HL-60/S4 treated with retinoic acid at 250 ng/mL for 4 days and 3 days (cell line): ENCODE data around the gene CEACAM8.
"Not testable (repeated sequence)": the region's sequence is repeated elsewhere in the genome, so short reads cannot be mapped to it uniquely, and the experiment has no call there.

Source experiments
- in situ Hi-C: fragments of 300-500 bp; cut with MboI; formaldehyde crosslinking; loops from 2 replicates; pipeline ENCODE4 v1.7.0; 2022; ENCODE audit warnings: low sequenced_read_pairs

The CEACAM8 gene

DNA sequence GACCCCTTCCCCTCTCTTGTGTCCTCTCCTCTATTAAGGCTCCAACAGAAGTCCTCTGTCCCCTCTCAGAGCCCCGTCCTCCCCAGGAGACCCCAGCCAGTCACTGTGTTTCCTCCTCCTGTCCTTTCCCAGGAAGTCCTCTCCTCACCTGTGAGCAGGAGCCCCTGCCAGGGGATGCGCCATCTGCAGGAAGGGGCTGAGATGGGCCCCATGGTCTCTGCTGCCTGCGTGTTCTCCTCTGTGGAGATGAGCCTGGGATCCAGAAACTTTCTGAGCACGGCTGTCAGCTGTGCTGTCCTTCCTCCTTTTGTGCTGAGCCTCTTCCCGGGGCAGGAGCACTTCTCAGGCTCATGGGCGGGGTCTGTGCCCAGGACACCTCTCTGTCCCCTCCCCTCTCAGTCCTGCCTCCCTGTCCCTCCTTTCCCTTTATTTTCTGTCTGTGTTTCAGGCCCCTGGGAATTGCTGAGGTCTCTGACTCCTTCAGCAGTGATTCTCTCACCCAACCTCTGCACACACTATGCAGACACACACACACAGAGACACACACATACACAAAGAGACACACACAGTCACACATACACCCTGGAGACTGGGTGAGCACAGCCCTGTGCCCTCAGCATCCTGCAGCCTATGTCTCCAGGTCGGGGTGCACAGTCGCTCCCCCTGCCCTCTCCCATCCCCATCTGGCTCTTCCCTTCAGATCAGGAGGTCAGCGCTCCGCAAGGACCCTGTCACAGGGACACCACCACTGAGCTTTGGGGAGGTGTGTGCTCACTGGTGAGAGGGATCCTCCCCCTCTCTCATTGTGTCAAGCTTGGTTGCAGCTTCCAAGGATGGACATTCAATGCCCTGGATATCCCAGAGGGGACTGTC lies at the start of gene CEACAM8:
CEACAM8 (minus strand) TSS at position 308 of the 873 bp plus-strand sequence; CDS start at position 212, 96 bp downstream.
- in situ Hi-C loops = loop anchor here (10.0 to 25.0 kb wide), 2 partner anchors 140 to 483 kb away; no protein-coding TSS in a partner anchor

DNA sequence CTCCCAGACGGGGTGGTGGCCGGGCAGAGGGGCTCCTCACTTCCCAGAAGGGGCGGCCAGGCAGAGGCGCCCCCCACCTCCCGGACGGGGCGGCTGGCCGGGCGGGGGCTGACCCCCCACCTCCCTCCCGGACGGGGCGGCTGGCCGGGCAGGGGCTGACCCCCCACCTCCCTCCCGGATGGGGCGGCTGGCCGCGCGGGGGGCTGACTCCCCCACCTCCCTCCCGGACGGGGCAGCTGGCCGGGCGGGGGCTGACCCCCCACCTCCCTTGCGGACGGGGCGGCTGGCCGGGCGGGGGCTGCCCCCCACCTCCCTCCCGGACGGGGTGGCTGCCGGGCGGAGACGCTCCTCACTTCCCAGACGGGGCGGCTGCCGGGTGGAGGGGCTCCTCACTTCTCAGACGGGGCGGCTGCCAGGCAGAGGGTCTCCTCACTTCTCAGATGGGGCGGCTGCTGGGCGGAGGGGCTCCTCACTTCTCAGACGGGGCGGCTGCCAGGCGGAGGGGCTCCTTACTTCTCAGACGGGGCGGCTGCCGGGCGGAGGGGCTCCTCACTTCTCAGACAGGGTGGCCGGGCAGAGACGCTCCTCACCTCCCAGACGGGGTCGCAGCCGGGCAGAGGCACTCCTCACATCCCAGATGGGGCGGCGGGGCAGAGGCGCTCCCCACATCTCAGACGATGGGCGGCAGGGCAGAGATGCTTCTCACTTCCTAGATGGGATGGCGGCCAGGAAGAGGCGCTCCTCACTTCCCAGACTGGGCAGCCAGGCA lies 44.8 kb upstream of the CEACAM8 start:
- in situ Hi-C loops = not testable (repeated sequence)

DNA sequence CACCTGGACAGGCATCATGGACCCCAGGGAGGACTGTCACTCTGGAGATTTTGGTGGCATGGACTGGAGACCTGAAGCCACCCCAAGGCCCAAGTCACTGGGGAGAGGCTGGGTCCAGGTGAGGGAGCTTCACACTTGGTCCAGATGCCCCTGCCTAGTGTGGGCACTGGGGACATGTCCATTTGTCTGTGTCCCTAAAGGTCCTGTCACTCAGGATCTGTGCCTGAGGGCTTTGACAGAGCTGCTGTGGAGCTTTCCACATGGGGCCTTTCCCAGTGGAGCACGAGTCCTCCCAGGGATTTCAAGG lies 40.5 kb upstream of the CEACAM8 start:
- in situ Hi-C loops = no loop called here

DNA sequence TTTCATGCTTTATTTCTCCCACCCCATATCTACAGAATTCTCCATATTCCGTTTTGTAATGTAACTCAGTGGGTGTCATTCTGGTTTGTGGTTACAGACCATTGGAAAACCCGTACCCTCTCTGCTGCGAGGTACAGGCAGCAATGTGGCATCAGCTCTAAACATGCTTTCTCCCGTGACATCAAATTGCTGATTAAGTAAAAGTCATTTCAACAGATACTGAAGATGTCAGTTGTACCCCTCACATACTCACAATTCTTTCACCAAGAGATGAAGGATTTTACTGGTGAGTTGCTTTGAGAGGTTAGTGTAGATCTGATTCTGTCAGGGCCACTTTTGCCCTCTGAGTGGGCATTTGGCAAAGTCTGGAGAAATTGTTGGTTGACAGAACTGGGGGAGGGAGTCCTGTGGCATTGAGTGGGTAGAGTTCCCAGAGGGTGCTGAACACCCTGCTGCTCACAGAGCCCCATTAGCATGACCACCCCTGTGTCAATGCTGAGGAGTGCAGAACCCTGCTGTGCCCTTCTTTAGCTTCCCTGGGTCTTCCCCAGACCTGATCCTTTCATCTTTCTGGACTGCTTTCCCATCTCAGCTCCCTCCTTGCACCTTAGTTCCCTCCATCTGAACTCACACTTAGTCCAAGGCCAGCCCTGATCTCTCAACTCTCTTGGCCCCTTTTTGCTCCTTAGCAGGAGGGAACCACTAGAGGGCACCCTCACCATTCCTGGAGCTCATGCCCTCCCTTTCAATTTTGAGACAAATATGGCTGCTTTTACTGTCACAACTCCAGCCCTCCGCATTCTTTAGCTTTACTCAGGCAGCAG lies 39.9 kb upstream of the CEACAM8 start:
- in situ Hi-C loops = no loop called here

DNA sequence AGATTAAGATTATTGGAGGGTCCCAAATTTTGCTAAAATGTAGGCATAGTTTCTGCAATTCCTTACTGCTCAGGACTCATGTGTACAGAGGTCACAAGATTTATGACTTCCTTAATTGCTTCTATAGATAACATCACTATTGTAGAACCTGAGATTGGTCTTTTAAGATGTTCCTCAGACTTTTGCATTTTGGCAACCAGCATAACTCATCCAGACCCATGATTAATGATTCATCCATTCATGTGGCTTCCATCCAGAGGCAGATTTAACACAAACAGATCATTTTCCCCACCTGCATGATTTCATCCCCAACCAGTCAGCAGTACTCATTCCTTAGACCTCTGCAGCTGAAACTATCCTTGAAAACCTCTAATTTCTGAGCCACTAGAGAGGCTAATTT lies 34.5 kb upstream of the CEACAM8 start:
- in situ Hi-C loops = no loop called here

DNA sequence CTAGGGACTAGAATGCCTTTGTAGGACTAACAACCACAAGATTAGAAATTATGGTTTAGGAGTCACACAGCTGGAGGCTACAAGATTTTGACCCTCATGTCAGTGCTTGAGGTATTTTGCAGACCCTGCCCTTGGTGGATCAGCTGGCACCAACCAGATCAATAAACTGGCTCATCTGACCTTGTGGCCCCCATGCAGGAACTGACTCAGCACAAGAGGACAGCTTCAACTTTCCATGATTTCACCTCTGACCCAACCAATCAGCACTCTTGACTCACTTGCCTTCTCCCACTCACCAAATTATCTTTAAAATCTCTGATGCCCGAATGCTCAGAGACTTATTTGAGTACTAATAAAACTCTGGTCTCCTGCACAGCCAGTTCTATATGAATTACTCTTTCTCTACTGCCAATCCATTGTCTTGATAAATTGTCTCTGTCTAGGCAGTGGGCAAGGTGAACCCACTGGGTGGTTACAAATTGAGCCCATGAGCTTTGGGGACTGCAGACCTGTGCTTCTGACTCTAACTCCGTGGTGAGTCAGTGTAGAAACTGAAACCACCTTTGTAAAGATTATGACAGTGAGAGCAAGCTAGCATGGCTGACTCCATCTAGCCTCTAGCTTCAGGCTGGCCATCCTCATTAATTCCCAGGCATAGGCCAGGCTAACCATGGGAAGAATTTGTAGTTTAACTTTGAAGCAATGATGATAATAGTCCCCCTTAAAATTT lies 33.9 kb upstream of the CEACAM8 start:
- in situ Hi-C loops = no loop called here

GRCh38 chr19:42627916-42628315 lies 33.2 kb upstream of the CEACAM8 start:
- in situ Hi-C loops = no loop called here

DNA sequence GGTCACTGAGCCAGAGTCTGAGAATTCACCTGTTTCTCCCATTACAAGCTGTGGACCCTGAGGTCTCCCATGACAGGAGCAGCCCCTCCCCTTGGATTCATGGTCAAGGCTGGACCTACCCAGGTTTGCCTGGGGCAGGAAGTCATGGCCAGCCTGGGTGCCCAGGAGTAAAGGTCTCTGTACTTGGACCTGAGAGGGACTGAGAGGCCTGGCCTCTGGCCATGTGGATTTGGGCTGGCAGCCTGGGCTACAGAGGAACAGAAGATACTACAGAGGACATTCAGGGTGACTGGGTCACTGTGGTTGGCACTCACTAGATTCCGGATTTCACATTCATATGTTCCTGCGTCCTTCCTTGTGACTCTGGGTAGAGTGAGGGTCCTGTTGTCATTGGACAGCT lies 31.5 kb upstream of the CEACAM8 start:
- in situ Hi-C loops = no loop called here

GRCh38 chr19:42619271-42619670 lies 24.5 kb upstream of the CEACAM8 start:
- in situ Hi-C loops = no loop called here

- in situ Hi-C loops = no loop called here
Observed at GRCh38 chr19:42613666-42614065, 18.9 kb upstream of the CEACAM8 start.

- in situ Hi-C loops = not testable (repeated sequence)
Observed at GRCh38 chr19:42610401-42610915, 15.7 kb upstream of the CEACAM8 start.

DNA sequence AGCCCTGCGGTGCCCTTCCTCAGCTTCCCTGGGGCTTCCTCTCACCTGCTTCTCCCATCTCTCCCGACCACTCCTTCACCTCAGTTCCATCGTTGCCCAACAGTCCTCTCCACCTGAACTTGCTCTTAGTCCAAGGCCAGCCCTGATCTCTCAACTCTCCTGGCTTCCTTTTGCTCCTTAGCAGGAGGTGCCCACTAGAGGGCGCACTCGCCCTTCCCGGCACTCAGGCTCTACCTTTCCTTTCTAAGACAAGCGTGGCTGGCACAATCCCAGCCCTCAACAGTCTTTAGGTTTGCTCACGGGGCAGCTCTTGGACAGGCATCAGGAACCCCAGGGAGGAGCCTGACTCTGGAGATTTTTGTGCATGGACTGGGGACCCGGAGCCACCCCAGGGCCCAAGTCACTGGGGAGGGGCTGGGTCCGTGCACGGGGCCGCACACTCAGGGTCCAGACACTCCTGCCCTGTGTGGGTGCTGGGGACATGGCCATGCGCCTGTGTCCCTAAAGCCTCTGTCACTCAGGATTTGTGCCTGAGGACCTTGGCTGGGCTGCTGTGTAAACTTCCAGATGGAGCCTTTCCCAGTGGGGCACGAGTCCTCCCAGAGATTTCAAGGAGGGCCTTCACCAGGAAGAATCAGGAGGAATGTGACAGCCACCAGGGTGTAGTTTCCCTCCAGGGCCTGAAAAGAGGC lies 12.1 kb upstream of the CEACAM8 start:
- in situ Hi-C loops = no loop called here

- in situ Hi-C loops = no loop called here
Observed at GRCh38 chr19:42601811-42602443, 7.2 kb upstream of the CEACAM8 start.

- in situ Hi-C loops = loop anchor here (10.0 to 25.0 kb wide), 2 partner anchors 142 to 484 kb away; no protein-coding TSS in a partner anchor
Observed at GRCh38 chr19:42596391-42597072, 1.8 kb upstream of the CEACAM8 start.

DNA sequence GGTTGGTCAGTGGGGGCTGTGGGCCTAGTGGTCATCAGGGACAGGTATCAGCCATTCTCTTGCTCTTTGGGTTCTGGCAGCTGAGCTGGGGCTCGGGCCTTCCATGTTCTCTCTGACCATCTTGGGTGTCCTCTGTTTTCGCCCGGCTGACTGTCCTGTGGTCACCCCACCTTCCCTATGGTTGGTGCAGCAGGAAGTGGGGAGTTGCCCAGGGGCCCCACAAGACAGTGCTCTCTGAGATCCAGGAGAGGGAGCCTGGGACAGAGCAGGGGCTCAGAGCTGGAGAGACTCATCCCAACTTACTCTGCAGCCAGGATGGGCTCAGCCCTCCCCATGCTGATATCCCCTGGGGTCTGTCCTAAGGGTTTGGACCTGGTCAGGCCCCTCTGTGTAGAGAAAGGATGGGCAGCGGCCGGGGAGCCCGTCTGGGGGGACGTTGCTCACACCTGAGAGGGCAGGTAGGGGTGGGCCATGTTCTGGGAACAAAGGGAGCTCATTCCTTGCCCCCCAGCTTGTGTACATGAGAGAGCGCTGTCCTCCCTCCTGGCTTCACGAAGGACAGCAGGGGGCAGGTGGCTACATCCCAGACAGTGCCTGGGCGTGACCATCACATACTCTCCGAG lies 937 bp upstream of the CEACAM8 start:
- in situ Hi-C loops = loop anchor here (10.0 to 25.0 kb wide), 2 partner anchors 141 to 483 kb away; no protein-coding TSS in a partner anchor

DNA sequence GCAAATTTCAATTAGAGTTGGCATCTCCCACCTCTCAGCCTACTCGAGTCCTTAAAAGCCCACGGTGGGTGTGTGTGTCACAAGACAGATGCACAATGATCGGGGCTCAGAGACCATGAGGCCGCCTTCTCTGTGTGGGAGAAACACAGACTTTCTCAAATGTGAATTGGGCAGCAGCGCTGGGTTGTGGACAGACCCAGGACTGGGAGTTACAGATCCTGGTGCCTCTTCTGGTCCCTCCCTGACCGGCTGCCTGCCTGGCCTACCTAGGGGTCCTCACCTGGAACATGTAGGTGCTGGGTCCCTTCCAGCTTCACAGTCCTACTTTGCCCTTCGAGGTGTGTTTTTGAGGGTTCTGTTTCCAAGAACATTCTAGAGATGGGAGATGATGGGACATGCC lies 4.9 kb downstream of the CEACAM8 start:
- in situ Hi-C loops = loop anchor here (10.0 to 25.0 kb wide), 2 partner anchors 135 to 477 kb away; no protein-coding TSS in a partner anchor

DNA sequence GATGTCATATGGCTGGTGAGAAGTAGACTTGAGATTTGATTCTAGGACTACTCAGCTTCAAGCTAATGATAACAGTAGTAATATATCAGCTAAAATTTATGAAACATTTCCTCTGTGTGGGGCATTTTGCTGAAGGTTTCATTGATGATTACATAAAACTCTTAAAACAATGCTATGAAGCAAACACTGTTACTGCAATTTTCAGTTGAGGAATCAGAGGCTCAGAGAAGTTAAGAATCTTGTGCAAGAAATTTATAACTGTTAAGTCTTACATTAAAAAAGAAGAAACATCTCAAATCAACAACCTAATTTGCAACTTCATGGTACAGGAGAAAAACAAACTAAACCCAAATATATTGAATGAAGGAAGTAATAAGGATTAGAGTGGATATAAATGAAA lies 10.3 kb downstream of the CEACAM8 start:
- in situ Hi-C loops = loop anchor here (25.0 kb wide), 1 partner anchor 472 kb away; no protein-coding TSS in a partner anchor

- in situ Hi-C loops = loop anchor here (25.0 kb wide), 1 partner anchor 465 kb away; no protein-coding TSS in a partner anchor
Observed at GRCh38 chr19:42577016-42577415, 17.7 kb downstream of the CEACAM8 start.
